GM23338 (cell line): ENCODE results near the gene CDK14.

Source experiments
- CREB1 ChIP-seq: fragments of 250-450 bp; sonication (Bioruptor Pico); IDR thresholded peaks from 2 replicates; pipeline ENCODE4 v1.5.0; 2020; ENCODE audit warnings: low read depth, mild to moderate bottlenecking, moderate library complexity
- CTCF ChIP-seq, 2 experiments: fragments of 200-600 bp in 1 of 2; sonication (generic) in 1 of 2; conservative IDR thresholded peaks; 2 replicates each; pipeline versions ENCODE4 v1.5.1 to v1.6.1; 2016 to 2017; ENCODE audit warnings: antibody characterized with exemption in 2 of 2, low read depth in 2 of 2, mild to moderate bottlenecking in 2 of 2, moderate library complexity in 1 of 2
- EZH2 ChIP-seq: fragments of 200-600 bp; sonication (generic); IDR thresholded peaks from one replicate; pipeline ENCODE4 v1.8.0; 2017; ENCODE audit warnings: antibody characterized with exemption, mild to moderate bottlenecking, low read depth; ENCODE audit not compliant: unreplicated experiment
- EZH2phosphoT487 ChIP-seq: fragments of 200-600 bp; sonication (generic); IDR thresholded peaks from one replicate; pipeline ENCODE4 v1.8.1; 2018; ENCODE audit warnings: antibody characterized with exemption; ENCODE audit not compliant: unreplicated experiment
- NANOG ChIP-seq: IDR thresholded peaks from 2 replicates; pipeline ENCODE4 v1.6.1; 2016; ENCODE audit warnings: antibody characterized with exemption, borderline replicate concordance
- POLR2AphosphoS5 ChIP-seq: IDR thresholded peaks from 2 replicates; pipeline ENCODE4 v1.6.1; 2016; ENCODE audit warnings: antibody characterized with exemption, low read depth
- ZNF462 ChIP-seq: fragments of 250-450 bp; sonication (Bioruptor Pico); IDR thresholded peaks from 2 replicates; pipeline ENCODE4 v1.5.0; 2020; ENCODE audit warnings: mild to moderate bottlenecking, moderate library complexity
- TF ChIP-seq, protein P1 (sequence below): IDR thresholded peaks from one replicate; pipeline ENCODE4 v1.6.1; 2018; ENCODE audit warnings: antibody characterized with exemption; ENCODE audit not compliant: unreplicated experiment

GRCh38 chr7:91086200-91086599, 490.1 kb downstream of the CDK14 start:
- TF ChIP-seq CTCF (conservative IDR thresholded peaks at IDR 0.05; ENCODE audit: low read depth in 2 of 2) = no peak
- TF ChIP-seq POLR2AphosphoS5 = no peak
- TF ChIP-seq, protein P1, sequence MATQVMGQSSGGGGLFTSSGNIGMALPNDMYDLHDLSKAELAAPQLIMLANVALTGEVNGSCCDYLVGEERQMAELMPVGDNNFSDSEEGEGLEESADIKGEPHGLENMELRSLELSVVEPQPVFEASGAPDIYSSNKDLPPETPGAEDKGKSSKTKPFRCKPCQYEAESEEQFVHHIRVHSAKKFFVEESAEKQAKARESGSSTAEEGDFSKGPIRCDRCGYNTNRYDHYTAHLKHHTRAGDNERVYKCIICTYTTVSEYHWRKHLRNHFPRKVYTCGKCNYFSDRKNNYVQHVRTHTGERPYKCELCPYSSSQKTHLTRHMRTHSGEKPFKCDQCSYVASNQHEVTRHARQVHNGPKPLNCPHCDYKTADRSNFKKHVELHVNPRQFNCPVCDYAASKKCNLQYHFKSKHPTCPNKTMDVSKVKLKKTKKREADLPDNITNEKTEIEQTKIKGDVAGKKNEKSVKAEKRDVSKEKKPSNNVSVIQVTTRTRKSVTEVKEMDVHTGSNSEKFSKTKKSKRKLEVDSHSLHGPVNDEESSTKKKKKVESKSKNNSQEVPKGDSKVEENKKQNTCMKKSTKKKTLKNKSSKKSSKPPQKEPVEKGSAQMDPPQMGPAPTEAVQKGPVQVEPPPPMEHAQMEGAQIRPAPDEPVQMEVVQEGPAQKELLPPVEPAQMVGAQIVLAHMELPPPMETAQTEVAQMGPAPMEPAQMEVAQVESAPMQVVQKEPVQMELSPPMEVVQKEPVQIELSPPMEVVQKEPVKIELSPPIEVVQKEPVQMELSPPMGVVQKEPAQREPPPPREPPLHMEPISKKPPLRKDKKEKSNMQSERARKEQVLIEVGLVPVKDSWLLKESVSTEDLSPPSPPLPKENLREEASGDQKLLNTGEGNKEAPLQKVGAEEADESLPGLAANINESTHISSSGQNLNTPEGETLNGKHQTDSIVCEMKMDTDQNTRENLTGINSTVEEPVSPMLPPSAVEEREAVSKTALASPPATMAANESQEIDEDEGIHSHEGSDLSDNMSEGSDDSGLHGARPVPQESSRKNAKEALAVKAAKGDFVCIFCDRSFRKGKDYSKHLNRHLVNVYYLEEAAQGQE = no peak
- no peak for TF ChIP-seq EZH2phosphoT487
- no peak for TF ChIP-seq EZH2
- TF ChIP-seq ZNF462 (CRISPR knock-in tag) = no peak
- no peak for TF ChIP-seq CREB1
- no peak for TF ChIP-seq NANOG
